ENCODE measurements around the gene PTPRN2.

Gene PTPRN2

GRCh38 chr7:157817944-157818700, 769.5 kb downstream of the PTPRN2 start:
- Histone ChIP-seq H3K4ac (ENCODE audit: low read length) (peak overlapping the region; percentile 70), H2BK120ac (ENCODE audit: low read depth, low read length) (no peak overlapping the region), H3K9ac (ENCODE audit: low read depth, low read length, poor library complexity) (no peak overlapping the region), H3K9me3 (replicated peaks in 1 of 2; ENCODE audit: control insufficient read depth in 2 of 2, insufficient read depth in 1 of 2, low read depth in 1 of 2, low read length in 2 of 2) (peaks cover 0 to 4% of the 10 kb centered on the region in 2 donors), H3K23ac (ENCODE audit: low read depth, low read length, poor library complexity) (no peak overlapping the region), H3K27ac (replicated peaks; ENCODE audit: low read length) (no peak overlapping the region), H2BK15ac (ENCODE audit: low read length) (no peak overlapping the region), H2AFZ (ENCODE audit: low read length) (no peak overlapping the region), H2BK5ac (ENCODE audit: low read length) (no peak overlapping the region), H3K14ac (ENCODE audit: low read length) (peak overlapping the region; percentile 21), H3K4me1 (ENCODE audit: control insufficient read depth in 2 of 2, insufficient read depth in 1 of 2, low read depth in 1 of 2, low read length in 2 of 2) (peaks cover 21 to 24% of the 10 kb centered on the region in 2 donors), H3K27me3 (ENCODE audit: control insufficient read depth in 3 of 3, insufficient read depth in 3 of 3, low read depth in 1 of 3, low read length in 3 of 3) (no peaks in the 10 kb centered on the region), H2BK12ac (ENCODE audit: low read length) (peak overlapping the region; percentile 63), H3K4me2 (ENCODE audit: insufficient read depth, low read length, poor library complexity, severe bottlenecking) (no peak overlapping the region), H3K4me3 (ENCODE audit: low read length in 2 of 2) (peak overlapping the region in 1 of 2 donors; percentile 31), H2AK5ac (ENCODE audit: low read depth, low read length) (no peak overlapping the region), H4K8ac (ENCODE audit: low read depth, low read length) (peak overlapping the region; percentile 67), H3K79me1 (ENCODE audit: low read depth, low read length) (peaks cover 3% of the 10 kb centered on the region), H3K36me3 (replicated peaks in 1 of 2; ENCODE audit: control insufficient read depth in 2 of 2, insufficient read depth in 2 of 2, low read length in 2 of 2) (peaks cover 0 to 2% of the 10 kb centered on the region in 2 donors), H3K18ac (ENCODE audit: low read length) (peak overlapping the region; percentile 90), H4K91ac (ENCODE audit: low read depth, low read length, poor library complexity) (peak overlapping the region; percentile 39)
- no peak for DNase-seq (ENCODE audit: low spot score)
- WGBS, 2 donors (ENCODE audit: extremely low coverage in 2 of 2, insufficient read length in 2 of 2, insufficient replicate concordance in 1 of 2): no CpG with 5 or more reads among the region's 13 CpGs

GRCh38 chr7:157817433-157817832, 770.2 kb downstream of the PTPRN2 start:
- Histone ChIP-seq H3K9ac (ENCODE audit: low read depth, low read length, poor library complexity) (no peak overlapping the region), H3K18ac (ENCODE audit: low read length) (peak overlapping the region; percentile 90), H3K79me1 (ENCODE audit: low read depth, low read length) (peaks cover 3% of the 10 kb centered on the region), H2AFZ (ENCODE audit: low read length) (no peak overlapping the region), H3K4ac (ENCODE audit: low read length) (peak overlapping the region; percentile 70), H3K14ac (ENCODE audit: low read length) (peak overlapping the region; percentile 21), H2BK12ac (ENCODE audit: low read length) (peak overlapping the region; percentile 63), H2AK5ac (ENCODE audit: low read depth, low read length) (no peak overlapping the region), H3K4me3 (ENCODE audit: low read length in 2 of 2) (peak overlapping the region in 1 of 2 donors; percentile 31), H3K27ac (replicated peaks; ENCODE audit: low read length) (no peak overlapping the region), H3K23ac (ENCODE audit: low read depth, low read length, poor library complexity) (no peak overlapping the region), H3K4me2 (ENCODE audit: insufficient read depth, low read length, poor library complexity, severe bottlenecking) (no peak overlapping the region), H3K9me3 (replicated peaks in 1 of 2; ENCODE audit: control insufficient read depth in 2 of 2, insufficient read depth in 1 of 2, low read depth in 1 of 2, low read length in 2 of 2) (peaks cover 0 to 6% of the 10 kb centered on the region in 2 donors), H4K91ac (ENCODE audit: low read depth, low read length, poor library complexity) (peak overlapping the region; percentile 39), H2BK120ac (ENCODE audit: low read depth, low read length) (no peak overlapping the region), H3K4me1 (ENCODE audit: control insufficient read depth in 2 of 2, insufficient read depth in 1 of 2, low read depth in 1 of 2, low read length in 2 of 2) (peaks cover 21 to 26% of the 10 kb centered on the region in 2 donors), H3K27me3 (ENCODE audit: control insufficient read depth in 3 of 3, insufficient read depth in 3 of 3, low read depth in 1 of 3, low read length in 3 of 3) (no peaks in the 10 kb centered on the region), H3K36me3 (replicated peaks in 1 of 2; ENCODE audit: control insufficient read depth in 2 of 2, insufficient read depth in 2 of 2, low read length in 2 of 2) (peaks cover 0 to 2% of the 10 kb centered on the region in 2 donors), H4K8ac (ENCODE audit: low read depth, low read length) (peak overlapping the region; percentile 67), H2BK15ac (ENCODE audit: low read length) (no peak overlapping the region), H2BK5ac (ENCODE audit: low read length) (no peak overlapping the region)
- DNase-seq (ENCODE audit: low spot score): no peak
- no CpG with 5 or more reads among the region's 11 CpGs for WGBS, 2 donors (ENCODE audit: extremely low coverage in 2 of 2, insufficient read length in 2 of 2, insufficient replicate concordance in 1 of 2)

- H2BK120ac ChIP-seq (ENCODE audit: low read depth, low read length): peak overlapping the region; percentile 40
- H4K91ac ChIP-seq (ENCODE audit: low read depth, low read length, poor library complexity): peak overlapping the region; percentile 7
- no peak overlapping the region for H3K9ac ChIP-seq (ENCODE audit: low read depth, low read length, poor library complexity)
- no peaks in the 10 kb centered on the region for H3K27me3 ChIP-seq (ENCODE audit: control insufficient read depth in 3 of 3, insufficient read depth in 3 of 3, low read depth in 1 of 3, low read length in 3 of 3)
- peak overlapping the region; percentile 89 for H2BK5ac ChIP-seq (ENCODE audit: low read length)
- H3K4me3 ChIP-seq (ENCODE audit: low read length in 2 of 2): no peak overlapping the region
- no CpG with 5 or more reads among the region's 26 CpGs for WGBS, 2 donors (ENCODE audit: extremely low coverage in 2 of 2, insufficient read length in 2 of 2, insufficient replicate concordance in 1 of 2)
- no peak overlapping the region for H3K23ac ChIP-seq (ENCODE audit: low read depth, low read length, poor library complexity)
- H2AFZ ChIP-seq (ENCODE audit: low read length): no peak overlapping the region
- H2BK12ac ChIP-seq (ENCODE audit: low read length): peak overlapping the region; percentile 98
- H3K4me1 ChIP-seq (ENCODE audit: control insufficient read depth in 2 of 2, insufficient read depth in 1 of 2, low read depth in 1 of 2, low read length in 2 of 2): peaks cover 21 to 28% of the 10 kb centered on the region in 2 donors
- peak overlapping the region; percentile 98 for H2AK5ac ChIP-seq (ENCODE audit: low read depth, low read length)
- peaks cover 0 to 2% of the 10 kb centered on the region in 2 donors for H3K36me3 ChIP-seq (replicated peaks in 1 of 2; ENCODE audit: control insufficient read depth in 2 of 2, insufficient read depth in 2 of 2, low read length in 2 of 2)
- H3K4me2 ChIP-seq (ENCODE audit: insufficient read depth, low read length, poor library complexity, severe bottlenecking): no peak overlapping the region
- H3K18ac ChIP-seq (ENCODE audit: low read length): peak overlapping the region; percentile 92
- peaks cover 3 to 6% of the 10 kb centered on the region in 2 donors for H3K9me3 ChIP-seq (replicated peaks in 1 of 2; ENCODE audit: control insufficient read depth in 2 of 2, insufficient read depth in 1 of 2, low read depth in 1 of 2, low read length in 2 of 2)
- peaks cover 3% of the 10 kb centered on the region for H3K79me1 ChIP-seq (ENCODE audit: low read depth, low read length)
- DNase-seq (ENCODE audit: low spot score): no peak
- no peak overlapping the region for H3K4ac ChIP-seq (ENCODE audit: low read length)
- H4K8ac ChIP-seq (ENCODE audit: low read depth, low read length): no peak overlapping the region
- H2BK15ac ChIP-seq (ENCODE audit: low read length): peak overlapping the region; percentile 84
- H3K27ac ChIP-seq (replicated peaks; ENCODE audit: low read length): no peak overlapping the region
- peak overlapping the region; percentile 12 for H3K14ac ChIP-seq (ENCODE audit: low read length)
Observed at GRCh38 chr7:157816526-157817250, 770.9 kb downstream of the PTPRN2 start.

GRCh38 chr7:157816086-157816485, 771.5 kb downstream of the PTPRN2 start:
- H2BK120ac ChIP-seq (ENCODE audit: low read depth, low read length): peak overlapping the region; percentile 40
- peak overlapping the region; percentile 89 for H2BK5ac ChIP-seq (ENCODE audit: low read length)
- H3K9ac ChIP-seq (ENCODE audit: low read depth, low read length, poor library complexity): peak overlapping the region; percentile 74
- WGBS, 2 donors (ENCODE audit: extremely low coverage in 2 of 2, insufficient read length in 2 of 2, insufficient replicate concordance in 1 of 2): no CpG with 5 or more reads among the region's 12 CpGs
- H2AFZ ChIP-seq (ENCODE audit: low read length): no peak overlapping the region
- no peak overlapping the region for H4K8ac ChIP-seq (ENCODE audit: low read depth, low read length)
- H3K4me1 ChIP-seq (ENCODE audit: control insufficient read depth in 2 of 2, insufficient read depth in 1 of 2, low read depth in 1 of 2, low read length in 2 of 2): peaks cover 21 to 28% of the 10 kb centered on the region in 2 donors
- H3K14ac ChIP-seq (ENCODE audit: low read length): peak overlapping the region; percentile 12
- H3K27me3 ChIP-seq (ENCODE audit: control insufficient read depth in 3 of 3, insufficient read depth in 3 of 3, low read depth in 1 of 3, low read length in 3 of 3): no peaks in the 10 kb centered on the region
- no peak overlapping the region for H4K91ac ChIP-seq (ENCODE audit: low read depth, low read length, poor library complexity)
- H3K36me3 ChIP-seq (replicated peaks in 1 of 2; ENCODE audit: control insufficient read depth in 2 of 2, insufficient read depth in 2 of 2, low read length in 2 of 2): peaks cover 0 to 2% of the 10 kb centered on the region in 2 donors
- H2BK15ac ChIP-seq (ENCODE audit: low read length): peak overlapping the region; percentile 84
- peak overlapping the region; percentile 40 for H3K4ac ChIP-seq (ENCODE audit: low read length)
- H2BK12ac ChIP-seq (ENCODE audit: low read length): peak overlapping the region; percentile 98
- peak overlapping the region; percentile 22 for H3K23ac ChIP-seq (ENCODE audit: low read depth, low read length, poor library complexity)
- no peak overlapping the region for H3K27ac ChIP-seq (replicated peaks; ENCODE audit: low read length)
- H3K4me3 ChIP-seq (ENCODE audit: low read length in 2 of 2): no peak overlapping the region
- H3K18ac ChIP-seq (ENCODE audit: low read length): peak overlapping the region; percentile 60
- peaks cover 3% of the 10 kb centered on the region for H3K79me1 ChIP-seq (ENCODE audit: low read depth, low read length)
- DNase-seq (ENCODE audit: low spot score): no peak
- H3K4me2 ChIP-seq (ENCODE audit: insufficient read depth, low read length, poor library complexity, severe bottlenecking): no peak overlapping the region
- H2AK5ac ChIP-seq (ENCODE audit: low read depth, low read length): peak overlapping the region; percentile 98
- peaks cover 6 to 7% of the 10 kb centered on the region in 2 donors for H3K9me3 ChIP-seq (replicated peaks in 1 of 2; ENCODE audit: control insufficient read depth in 2 of 2, insufficient read depth in 1 of 2, low read depth in 1 of 2, low read length in 2 of 2)
